Caco-2 (cell line): Measurements from ENCODE around the gene PFKFB4. TPM values are rescaled to one million over a fixed set of nuclear protein-coding genes. Genes with fewer than 3 reads are reported as not detected.
A peak's percentile ranks its signal among the peaks of the same experiment; 100 is the strongest.

Experiments
- BruUV-seq: library from RNA; stranded (reverse); fragments of 400-500 nt; replicated peaks from 2 replicates; lab custom pipeline; 2021; lab: Mats Ljungman, UMichigan
- CTCF ChIA-PET: fragments of 300-600 bp; sonication (Branson Sonifier 250); formaldehyde crosslinking; loops from one replicate; lab custom pipeline; 2022; ENCODE audit warnings: antibody characterized with exemption; lab: Charles Lee
- POLR2A ChIA-PET: fragments of 300-600 bp; sonication (Branson Sonifier 250); formaldehyde crosslinking; loops from one replicate; lab custom pipeline; 2022; ENCODE audit warnings: antibody characterized with exemption; lab: Charles Lee
- DNase-seq, 2 experiments: peaks; one replicate each; pipeline versions ENCODE4 v3.0.0 to v3.0.0-alpha.2; 2020 to 2022
- H3K27me3 ChIP-seq: replicated peaks from 2 replicates; pipeline ENCODE4 v1.6.0; 2011; ENCODE audit warnings: low read length; ENCODE audit not compliant: control insufficient read depth, insufficient read depth
- H3K36me3 ChIP-seq: 2 replicates; pipeline ENCODE4 v1.5.1; 2011; ENCODE audit warnings: low read length; ENCODE audit not compliant: control insufficient read depth, insufficient read depth
- H3K4me1 ChIP-seq: fragments of 250-450 bp; sonication (Bioruptor Pico); 2 replicates; pipeline ENCODE4 v1.5.1; 2020; ENCODE audit warnings: mild to moderate bottlenecking
- H3K4me3 ChIP-seq: 2 replicates; pipeline ENCODE4 v1.5.1; 2011; ENCODE audit warnings: low read depth, mild to moderate bottlenecking, control low read depth, low read length
- H3K9me3 ChIP-seq: fragments of 250-450 bp; sonication (Bioruptor Pico); 2 replicates; pipeline ENCODE4 v1.5.1; 2020; ENCODE audit warnings: mild to moderate bottlenecking, moderate library complexity
- H3K27ac Mint-ChIP-seq: one replicate; pipeline ENCODE4 v1.8.0; 2022; ENCODE audit warnings: mixed read lengths; ENCODE audit not compliant: unreplicated experiment
- H3K27me3 Mint-ChIP-seq: one replicate; pipeline ENCODE4 v1.8.0; 2022; ENCODE audit warnings: mixed read lengths; ENCODE audit not compliant: insufficient read depth, unreplicated experiment
- H3K36me3 Mint-ChIP-seq: one replicate; pipeline ENCODE4 v1.8.0; 2022; ENCODE audit warnings: mild to moderate bottlenecking, mixed read lengths; ENCODE audit not compliant: insufficient read depth, unreplicated experiment
- H3K4me1 Mint-ChIP-seq: one replicate; pipeline ENCODE4 v1.8.0; 2022; ENCODE audit warnings: low read depth, mixed read lengths; ENCODE audit not compliant: unreplicated experiment
- H3K4me3 Mint-ChIP-seq: one replicate; pipeline ENCODE4 v1.8.0; 2022; ENCODE audit warnings: mild to moderate bottlenecking, moderate library complexity, mixed read lengths; ENCODE audit not compliant: unreplicated experiment
- H3K9me3 Mint-ChIP-seq: one replicate; pipeline ENCODE4 v1.8.0; 2022; ENCODE audit warnings: mixed read lengths; ENCODE audit not compliant: unreplicated experiment
- CTCF ChIP-seq, 2 experiments: fragments of 200-600 bp in 1 of 2; IDR thresholded peaks; 1 replicate in 1 of 2; 2 replicates in 1 of 2; pipeline versions ENCODE4 v1.5.1 to v1.8.0; 2011 to 2022; ENCODE audit warnings: antibody characterized with exemption in 1 of 2, control low read depth in 1 of 2, inconsistent platforms in 1 of 2, low read depth in 1 of 2, low read length in 1 of 2, mild to moderate bottlenecking in 1 of 2, moderate library complexity in 1 of 2; ENCODE audit not compliant: insufficient read depth in 1 of 2, severe bottlenecking in 1 of 2, unreplicated experiment in 1 of 2
- intact Hi-C: fragments of 100-400 bp; cut with micrococcal nuclease; formaldehyde crosslinking; loops from one replicate; pipeline ENCODE4 v1.10.0; 2022; ENCODE audit not compliant: unreplicated experiment
- total RNA-seq: library from RNA; stranded (reverse); gene quantifications from 2 replicates; pipeline ENCODE4 v1.2.3, GENCODE V29; 2022

The PFKFB4 gene
- total RNA-seq, 1 experiment from 2014 or later, result 11.2 TPM

- peaks cover 5% of the 10 kb centered on the region for H3K4me1 ChIP-seq
- TSS peak; percentile 8 for BruUV-seq
- Mint-ChIP-seq H3K36me3 (peaks cover 76% of the 10 kb centered on the region), H3K9me3 (no peaks in the 10 kb centered on the region), H3K4me1 (peaks cover 4% of the 10 kb centered on the region), H3K27me3 (no peaks in the 10 kb centered on the region), H3K4me3 (no peak overlapping the region), H3K27ac (no peak overlapping the region)
- TF ChIP-seq CTCF (IDR thresholded peaks at IDR 0.05; ENCODE audit: insufficient read depth in 1 of 2, low read depth in 1 of 2, low read length in 1 of 2, severe bottlenecking in 1 of 2, unreplicated experiment in 1 of 2), result no peak
- H3K4me3 ChIP-seq, result no peak overlapping the region
- no peak for DNase-seq
- H3K36me3 ChIP-seq, result peaks cover 7% of the 10 kb centered on the region
- intact Hi-C loops, result no loop called here
- no peaks in the 10 kb centered on the region for H3K27me3 ChIP-seq
- ChIA-PET CTCF (interaction anchor here (0.7 to 1.2 kb wide), 2 partner anchors 52 to 165 kb away, joined by 3 to 4 read pairs; no protein-coding TSS in a partner anchor), POLR2A (no interaction called here)
- no peaks in the 10 kb centered on the region for H3K9me3 ChIP-seq
Observed at GRCh38 chr3:48600711-48601621, 44.4 kb upstream of the PFKFB4 start.

GRCh38 chr3:48599509-48600285 is 43.1 kb upstream of the PFKFB4 start:
- Histone ChIP-seq H3K27me3 (no peaks in the 10 kb centered on the region), H3K9me3 (no peaks in the 10 kb centered on the region), H3K4me1 (peaks cover 12% of the 10 kb centered on the region), H3K4me3 (no peak overlapping the region), H3K36me3 (peaks cover 3% of the 10 kb centered on the region)
- CTCF ChIA-PET, result no interaction called here
- POLR2A ChIA-PET, result no interaction called here
- Mint-ChIP-seq H3K4me3 (no peak overlapping the region), H3K9me3 (no peaks in the 10 kb centered on the region), H3K27ac (no peak overlapping the region), H3K4me1 (peaks cover 7% of the 10 kb centered on the region), H3K27me3 (no peaks in the 10 kb centered on the region), H3K36me3 (peaks cover 66% of the 10 kb centered on the region)
- TF ChIP-seq CTCF (IDR thresholded peaks at IDR 0.05; ENCODE audit: insufficient read depth in 1 of 2, low read depth in 1 of 2, low read length in 1 of 2, severe bottlenecking in 1 of 2, unreplicated experiment in 1 of 2), result no peak
- no TSS peak for BruUV-seq
- no peak for DNase-seq
- intact Hi-C loops, result no loop called here

GRCh38 chr3:48599077-48599501 is 42.5 kb upstream of the PFKFB4 start:
- Histone ChIP-seq H3K9me3 (no peaks in the 10 kb centered on the region), H3K27me3 (no peaks in the 10 kb centered on the region), H3K4me3 (no peak overlapping the region), H3K4me1 (peaks cover 12% of the 10 kb centered on the region), H3K36me3 (peaks cover 2% of the 10 kb centered on the region)
- Mint-ChIP-seq H3K27me3 (no peaks in the 10 kb centered on the region), H3K36me3 (peaks cover 60% of the 10 kb centered on the region), H3K4me1 (peaks cover 7% of the 10 kb centered on the region), H3K9me3 (no peaks in the 10 kb centered on the region), H3K27ac (no peak overlapping the region), H3K4me3 (no peak overlapping the region)
- intact Hi-C loops, result no loop called here
- no peak for TF ChIP-seq CTCF (IDR thresholded peaks at IDR 0.05; ENCODE audit: insufficient read depth in 1 of 2, low read depth in 1 of 2, low read length in 1 of 2, severe bottlenecking in 1 of 2, unreplicated experiment in 1 of 2)
- BruUV-seq, result no TSS peak
- no peak for DNase-seq
- ChIA-PET POLR2A (no interaction called here), CTCF (no interaction called here)
